ENCODE data around the gene PPIA. TPM values are rescaled to one million over a fixed set of nuclear protein-coding genes. Genes with fewer than 3 reads are reported as not detected.

Gene PPIA
- total RNA-seq, 2 experiments from 2014 or later, result 2,573 to 2,935 TPM

DNA sequence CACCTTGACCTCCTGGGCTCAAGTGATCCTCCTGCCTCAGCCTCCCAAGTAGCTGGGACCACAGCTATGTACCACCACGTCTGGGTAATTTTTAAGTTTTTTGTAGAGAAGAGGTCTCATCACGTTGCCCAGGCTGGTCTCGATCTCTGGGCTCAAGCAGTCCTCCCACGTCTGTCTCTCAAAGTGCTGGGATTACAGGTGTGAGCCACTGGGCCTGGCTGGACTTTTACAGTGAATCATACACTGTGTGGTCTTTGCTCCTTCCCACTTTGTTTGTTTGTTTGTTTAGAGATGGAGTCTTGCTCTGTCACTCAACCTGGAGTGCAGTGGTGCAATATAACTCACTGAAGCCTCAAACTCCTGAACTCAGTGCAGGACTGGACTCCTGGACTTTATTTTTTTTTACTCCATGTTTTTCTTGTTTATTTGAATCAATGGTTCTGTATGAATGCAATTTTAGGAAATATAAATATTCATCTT is 12.5 kb downstream of the PPIA start:
- ChIA-PET CTCF (ENCODE audit: unreplicated experiment) (no interaction called here), POLR2A (interaction anchor here (0.6 to 1.2 kb wide), 4 partner anchors 11 to 205 kb away, joined by 3 to 8 read pairs (median 3); no protein-coding TSS in a partner anchor)
- Histone ChIP-seq H3K79me2 (ENCODE audit: insufficient read depth, low read depth, low read length) (no peaks in the 10 kb centered on the region), H2AFZ (ENCODE audit: low read length) (no peak overlapping the region), H3K4me1 (ENCODE audit: insufficient read depth, low read length, poor library complexity, severe bottlenecking) (no peaks in the 10 kb centered on the region), H3K4me3 (ENCODE audit: low read depth, low read length, poor library complexity, severe bottlenecking) (no peak overlapping the region), H3K36me3 (ENCODE audit: insufficient read depth, low read length) (peaks cover 14% of the 10 kb centered on the region), H3K9me3 (ENCODE audit: low read length) (no peaks in the 10 kb centered on the region), H3K9me2 (ENCODE audit: insufficient read depth, low read length) (no peaks in the 10 kb centered on the region), H3K27ac (ENCODE audit: low read depth, low read length, poor library complexity, severe bottlenecking) (no peak overlapping the region), H4K20me1 (ENCODE audit: insufficient read depth, low read length) (no peaks in the 10 kb centered on the region), H3K4me2 (ENCODE audit: low read length) (no peak overlapping the region)
- DNase-seq (ENCODE audit: low spot score), result no peak
- TF ChIP-seq EZH2phosphoT487 (IDR thresholded peaks at IDR 0.05; ENCODE audit: borderline replicate concordance, low read depth, low read length), result no peak
- TF ChIP-seq, protein P1, sequence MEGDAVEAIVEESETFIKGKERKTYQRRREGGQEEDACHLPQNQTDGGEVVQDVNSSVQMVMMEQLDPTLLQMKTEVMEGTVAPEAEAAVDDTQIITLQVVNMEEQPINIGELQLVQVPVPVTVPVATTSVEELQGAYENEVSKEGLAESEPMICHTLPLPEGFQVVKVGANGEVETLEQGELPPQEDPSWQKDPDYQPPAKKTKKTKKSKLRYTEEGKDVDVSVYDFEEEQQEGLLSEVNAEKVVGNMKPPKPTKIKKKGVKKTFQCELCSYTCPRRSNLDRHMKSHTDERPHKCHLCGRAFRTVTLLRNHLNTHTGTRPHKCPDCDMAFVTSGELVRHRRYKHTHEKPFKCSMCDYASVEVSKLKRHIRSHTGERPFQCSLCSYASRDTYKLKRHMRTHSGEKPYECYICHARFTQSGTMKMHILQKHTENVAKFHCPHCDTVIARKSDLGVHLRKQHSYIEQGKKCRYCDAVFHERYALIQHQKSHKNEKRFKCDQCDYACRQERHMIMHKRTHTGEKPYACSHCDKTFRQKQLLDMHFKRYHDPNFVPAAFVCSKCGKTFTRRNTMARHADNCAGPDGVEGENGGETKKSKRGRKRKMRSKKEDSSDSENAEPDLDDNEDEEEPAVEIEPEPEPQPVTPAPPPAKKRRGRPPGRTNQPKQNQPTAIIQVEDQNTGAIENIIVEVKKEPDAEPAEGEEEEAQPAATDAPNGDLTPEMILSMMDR (conservative IDR thresholded peaks at IDR 0.05; ENCODE audit: low read length), result no peak
- intact Hi-C loops (cut with micrococcal nuclease; ENCODE audit: unreplicated experiment), result no loop called here
- BruUV-seq (replicated peaks), result no TSS peak

DNA sequence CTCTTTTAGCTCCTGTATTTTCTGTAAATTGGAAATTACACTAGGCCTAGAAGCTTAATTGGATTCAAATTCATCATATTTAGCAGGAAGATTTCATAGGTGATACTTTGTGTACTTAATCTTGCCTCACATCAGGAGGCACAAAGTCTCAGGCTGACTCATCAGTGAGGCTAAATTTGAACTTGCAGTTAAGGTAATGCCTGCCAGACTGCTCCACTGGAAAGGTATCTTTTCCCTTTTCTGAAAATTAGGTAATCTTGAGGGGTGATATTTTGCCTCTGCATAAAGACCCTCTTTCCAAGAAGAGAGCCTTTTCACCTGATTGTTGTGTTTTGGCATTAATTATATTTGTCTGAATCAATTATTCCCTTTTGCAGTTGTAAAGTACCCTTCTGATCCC is 14.6 kb downstream of the PPIA start:
- intact Hi-C loops (cut with micrococcal nuclease; ENCODE audit: unreplicated experiment), result no loop called here
- BruUV-seq (replicated peaks), result no TSS peak
- ChIA-PET CTCF (ENCODE audit: unreplicated experiment) (no interaction called here), POLR2A (interaction anchor here (0.9 kb wide), 1 partner anchor 13 kb away, joined by 3 read pairs; no protein-coding TSS in a partner anchor)
- H3K4me3 ChIP-seq (ENCODE audit: low read depth, low read length, poor library complexity, severe bottlenecking), result no peak overlapping the region
- no peak for TF ChIP-seq EZH2phosphoT487 (IDR thresholded peaks at IDR 0.05; ENCODE audit: borderline replicate concordance, low read depth, low read length)
- TF ChIP-seq, protein P1 (conservative IDR thresholded peaks at IDR 0.05; ENCODE audit: low read length), result no peak
- H3K4me2 ChIP-seq (ENCODE audit: low read length), result no peak overlapping the region
- H3K27ac ChIP-seq (ENCODE audit: low read depth, low read length, poor library complexity, severe bottlenecking), result no peak overlapping the region
- H3K36me3 ChIP-seq (ENCODE audit: insufficient read depth, low read length), result no peaks in the 10 kb centered on the region
- H3K4me1 ChIP-seq (ENCODE audit: insufficient read depth, low read length, poor library complexity, severe bottlenecking), result no peaks in the 10 kb centered on the region
- no peaks in the 10 kb centered on the region for H3K9me3 ChIP-seq (ENCODE audit: low read length)
- H3K9me2 ChIP-seq (ENCODE audit: insufficient read depth, low read length), result no peaks in the 10 kb centered on the region
- DNase-seq (ENCODE audit: low spot score), result no peak
- H2AFZ ChIP-seq (ENCODE audit: low read length), result no peak overlapping the region
- no peaks in the 10 kb centered on the region for H3K79me2 ChIP-seq (ENCODE audit: insufficient read depth, low read depth, low read length)
- no peaks in the 10 kb centered on the region for H4K20me1 ChIP-seq (ENCODE audit: insufficient read depth, low read length)

DNA sequence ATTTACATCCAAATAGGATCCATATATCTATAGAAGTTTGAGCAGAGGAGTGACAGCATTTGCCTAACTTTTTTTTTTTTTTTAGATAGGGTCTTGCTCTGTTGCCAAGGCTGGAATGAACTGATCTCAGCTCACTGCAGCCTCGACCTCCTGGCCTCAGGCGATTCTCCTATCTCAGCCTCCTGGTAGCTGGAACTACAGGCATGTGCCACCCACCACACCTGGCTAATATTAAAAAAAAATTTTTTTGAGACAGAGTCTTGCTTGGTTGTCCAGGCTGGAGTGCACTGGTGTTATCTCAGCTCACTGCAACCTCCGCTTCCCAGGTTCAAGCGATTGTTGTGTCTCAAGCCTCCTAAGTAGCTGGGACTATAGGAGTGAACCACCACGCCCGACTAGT is 15.1 kb downstream of the PPIA start:
- Histone ChIP-seq H2AFZ (ENCODE audit: low read length) (no peak overlapping the region), H3K9me2 (ENCODE audit: insufficient read depth, low read length) (no peaks in the 10 kb centered on the region), H3K9me3 (ENCODE audit: low read length) (no peaks in the 10 kb centered on the region), H4K20me1 (ENCODE audit: insufficient read depth, low read length) (no peaks in the 10 kb centered on the region), H3K27ac (ENCODE audit: low read depth, low read length, poor library complexity, severe bottlenecking) (no peak overlapping the region), H3K4me2 (ENCODE audit: low read length) (no peak overlapping the region), H3K36me3 (ENCODE audit: insufficient read depth, low read length) (no peaks in the 10 kb centered on the region), H3K4me1 (ENCODE audit: insufficient read depth, low read length, poor library complexity, severe bottlenecking) (no peaks in the 10 kb centered on the region), H3K79me2 (ENCODE audit: insufficient read depth, low read depth, low read length) (no peaks in the 10 kb centered on the region), H3K4me3 (ENCODE audit: low read depth, low read length, poor library complexity, severe bottlenecking) (no peak overlapping the region)
- TF ChIP-seq, protein P1 (conservative IDR thresholded peaks at IDR 0.05; ENCODE audit: low read length), result no peak
- TF ChIP-seq EZH2phosphoT487 (IDR thresholded peaks at IDR 0.05; ENCODE audit: borderline replicate concordance, low read depth, low read length), result no peak
- intact Hi-C loops (cut with micrococcal nuclease; ENCODE audit: unreplicated experiment), result no loop called here
- no peak for DNase-seq (ENCODE audit: low spot score)
- BruUV-seq (replicated peaks), result no TSS peak
- ChIA-PET POLR2A (interaction anchor here (0.7 to 0.9 kb wide), 3 partner anchors 29 to 87 kb away, joined by 3 to 6 read pairs (median 4); no protein-coding TSS in a partner anchor), CTCF (ENCODE audit: unreplicated experiment) (no interaction called here)
